GM06990 (cell line): Measurements from ENCODE around the gene GSTM5.
"Not testable (repeated sequence)": the region's sequence is repeated elsewhere in the genome, so short reads cannot be mapped to it uniquely, and the experiment has no call there.

Experiments used
- DNase-seq: peaks from one replicate; pipeline ENCODE4 v3.0.0-alpha.2; 2011; ENCODE audit not compliant: insufficient read length; ENCODE audit errors: extremely low read depth
- H3K27me3 ChIP-seq: replicated peaks from 2 replicates; pipeline ENCODE4 v1.6.0; 2011; ENCODE audit warnings: low read length; ENCODE audit not compliant: control insufficient read depth, insufficient read depth
- H3K36me3 ChIP-seq: 2 replicates; pipeline ENCODE4 v1.5.1; 2011; ENCODE audit warnings: low read length; ENCODE audit not compliant: control insufficient read depth, insufficient read depth
- H3K4me3 ChIP-seq: replicated peaks from 2 replicates; pipeline ENCODE4 v1.5.1; 2011; ENCODE audit warnings: low read depth, mild to moderate bottlenecking, control low read depth, low read length
- TF ChIP-seq, protein P1 (sequence below): IDR thresholded peaks from 2 replicates; pipeline ENCODE4 v1.5.1; 2011; ENCODE audit warnings: low read length, control low read depth, mild to moderate bottlenecking, inconsistent platforms; ENCODE audit not compliant: insufficient read depth, poor library complexity, severe bottlenecking

GSTM5 gene

DNA sequence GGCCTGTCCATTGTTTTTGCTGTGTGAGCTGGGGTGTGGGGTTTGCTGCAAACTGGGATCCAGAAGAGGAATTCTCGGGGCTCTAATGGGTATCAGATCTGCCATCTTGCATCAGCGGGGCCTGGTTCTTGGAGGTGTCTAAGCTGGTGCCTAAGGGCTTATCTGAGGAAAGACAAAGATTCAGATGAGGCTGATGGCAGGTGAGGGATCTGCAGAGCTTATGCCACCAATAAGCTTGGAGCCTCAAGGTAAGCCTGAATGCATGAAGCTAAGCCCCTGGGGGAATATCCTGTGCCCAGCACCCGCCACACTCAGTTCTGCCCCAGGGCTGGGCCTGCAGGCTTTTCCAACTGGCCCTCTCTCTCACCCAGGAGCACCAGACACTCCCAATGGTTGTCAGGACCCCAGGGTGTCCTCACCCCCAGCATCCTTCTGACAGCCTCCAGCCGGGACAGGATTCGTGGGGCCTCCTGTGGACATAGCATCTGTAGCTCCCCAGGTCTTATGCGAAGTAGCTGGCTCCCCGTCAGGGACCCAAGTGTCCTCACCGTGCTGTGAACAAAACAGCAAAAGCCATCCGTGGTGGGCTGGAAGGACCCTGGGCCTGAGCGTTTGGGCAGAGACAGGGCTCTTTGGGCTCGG, 38.3 kb downstream of the GSTM5 start:
- no peaks in the 10 kb centered on the region for H3K36me3 ChIP-seq
- H3K4me3 ChIP-seq: no peak overlapping the region
- no peaks in the 10 kb centered on the region; the same call in 1 of the 2 replicates for H3K27me3 ChIP-seq
- TF ChIP-seq, protein P1, sequence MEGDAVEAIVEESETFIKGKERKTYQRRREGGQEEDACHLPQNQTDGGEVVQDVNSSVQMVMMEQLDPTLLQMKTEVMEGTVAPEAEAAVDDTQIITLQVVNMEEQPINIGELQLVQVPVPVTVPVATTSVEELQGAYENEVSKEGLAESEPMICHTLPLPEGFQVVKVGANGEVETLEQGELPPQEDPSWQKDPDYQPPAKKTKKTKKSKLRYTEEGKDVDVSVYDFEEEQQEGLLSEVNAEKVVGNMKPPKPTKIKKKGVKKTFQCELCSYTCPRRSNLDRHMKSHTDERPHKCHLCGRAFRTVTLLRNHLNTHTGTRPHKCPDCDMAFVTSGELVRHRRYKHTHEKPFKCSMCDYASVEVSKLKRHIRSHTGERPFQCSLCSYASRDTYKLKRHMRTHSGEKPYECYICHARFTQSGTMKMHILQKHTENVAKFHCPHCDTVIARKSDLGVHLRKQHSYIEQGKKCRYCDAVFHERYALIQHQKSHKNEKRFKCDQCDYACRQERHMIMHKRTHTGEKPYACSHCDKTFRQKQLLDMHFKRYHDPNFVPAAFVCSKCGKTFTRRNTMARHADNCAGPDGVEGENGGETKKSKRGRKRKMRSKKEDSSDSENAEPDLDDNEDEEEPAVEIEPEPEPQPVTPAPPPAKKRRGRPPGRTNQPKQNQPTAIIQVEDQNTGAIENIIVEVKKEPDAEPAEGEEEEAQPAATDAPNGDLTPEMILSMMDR: no peak
- no peak for DNase-seq

DNA sequence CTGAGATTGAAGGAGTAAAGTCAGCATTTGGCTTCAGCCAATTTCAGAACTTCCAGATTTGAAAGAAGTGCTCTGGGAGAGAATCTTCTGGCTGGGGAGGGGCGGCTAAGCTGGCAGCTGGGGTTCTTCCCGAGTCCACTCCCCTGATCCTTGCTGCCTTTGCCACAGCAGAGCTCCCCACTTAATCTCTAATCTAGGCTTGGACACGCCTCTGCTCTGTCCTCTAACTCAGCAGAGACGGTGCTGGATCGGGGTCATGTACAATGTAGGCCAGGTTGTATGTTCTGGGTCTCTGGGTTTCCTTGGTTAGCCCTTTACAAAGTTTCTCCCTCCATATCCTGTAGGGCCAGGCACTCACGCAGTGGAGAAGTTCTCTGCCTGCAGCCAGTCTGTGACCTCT, 38.9 kb downstream of the GSTM5 start:
- DNase-seq: no peak
- H3K27me3 ChIP-seq: no peaks in the 10 kb centered on the region; the same call in 1 of the 2 replicates
- TF ChIP-seq, protein P1: no peak
- no peaks in the 10 kb centered on the region for H3K36me3 ChIP-seq
- no peak overlapping the region for H3K4me3 ChIP-seq

- H3K4me3 ChIP-seq: no peak overlapping the region
- H3K27me3 ChIP-seq: no peaks in the 10 kb centered on the region; the same call in 1 of the 2 replicates
- DNase-seq: no peak
- no peaks in the 10 kb centered on the region for H3K36me3 ChIP-seq
- TF ChIP-seq, protein P1: no peak
Observed at GRCh38 chr1:109751531-109752260, 39.6 kb downstream of the GSTM5 start.

GRCh38 chr1:109754738-109755137, 42.7 kb downstream of the GSTM5 start:
- no peaks in the 10 kb centered on the region; the same call in 1 of the 2 replicates for H3K27me3 ChIP-seq
- no peaks in the 10 kb centered on the region for H3K36me3 ChIP-seq
- H3K4me3 ChIP-seq: no peak overlapping the region
- DNase-seq: no peak
- TF ChIP-seq, protein P1: no peak

GRCh38 chr1:109756325-109756724, 44.3 kb downstream of the GSTM5 start:
- H3K4me3 ChIP-seq, DNase-seq, H3K36me3 ChIP-seq, H3K27me3 ChIP-seq: not testable (repeated sequence)

GRCh38 chr1:109756848-109757521, 44.9 kb downstream of the GSTM5 start:
- Histone ChIP-seq H3K4me3 (no peak overlapping the region), H3K36me3 (no peaks in the 10 kb centered on the region), H3K27me3 (no peaks in the 10 kb centered on the region)
- TF ChIP-seq, protein P1: no peak
- DNase-seq: no peak
